ENCODE measurements around the gene USP15. TPM values are rescaled to one million over a fixed set of nuclear protein-coding genes. Genes with fewer than 3 reads are reported as not detected.

The USP15 gene
- total RNA-seq, 2 donors from 2014 or later = 41.1 to 49.7 TPM

DNA sequence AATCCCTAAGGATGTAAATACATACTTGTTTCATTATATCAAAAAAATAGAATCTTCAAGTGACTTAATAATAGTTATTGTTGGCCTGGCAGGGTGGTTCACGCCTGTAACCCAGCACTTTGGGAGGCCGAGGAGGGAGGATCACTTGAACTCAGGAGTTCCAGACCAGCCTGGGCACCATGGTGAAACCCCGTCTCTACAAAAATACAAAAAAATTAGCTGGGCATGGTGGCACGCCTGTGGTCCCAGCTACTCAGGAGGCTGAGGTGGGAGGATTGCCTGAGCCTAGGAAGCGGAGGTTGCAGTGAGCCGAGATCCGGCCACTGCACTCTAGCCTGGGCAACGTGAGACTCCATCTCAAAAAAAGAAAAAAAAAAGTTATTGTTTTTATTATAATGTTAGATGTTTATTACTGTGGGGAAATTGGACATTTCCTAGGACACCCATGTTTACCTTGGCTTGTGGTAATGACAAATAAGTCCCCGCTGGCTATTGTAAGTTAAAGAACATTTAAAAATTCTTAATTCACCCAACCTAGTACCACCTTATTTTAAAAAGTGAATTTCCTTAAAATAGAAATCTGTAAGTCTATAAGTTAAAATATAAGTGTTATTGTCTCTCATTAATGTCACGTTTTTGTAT is 1.8 kb downstream of the USP15 start:
- H3K36me3 ChIP-seq = no peaks in the 10 kb centered on the region
- peak overlapping the region in 1 of 2 donors; percentile 96 for H3K4me3 ChIP-seq
- no peaks in the 10 kb centered on the region for H3K9me3 ChIP-seq
- H3K27me3 ChIP-seq = no peaks in the 10 kb centered on the region
- TF ChIP-seq, protein P1, sequence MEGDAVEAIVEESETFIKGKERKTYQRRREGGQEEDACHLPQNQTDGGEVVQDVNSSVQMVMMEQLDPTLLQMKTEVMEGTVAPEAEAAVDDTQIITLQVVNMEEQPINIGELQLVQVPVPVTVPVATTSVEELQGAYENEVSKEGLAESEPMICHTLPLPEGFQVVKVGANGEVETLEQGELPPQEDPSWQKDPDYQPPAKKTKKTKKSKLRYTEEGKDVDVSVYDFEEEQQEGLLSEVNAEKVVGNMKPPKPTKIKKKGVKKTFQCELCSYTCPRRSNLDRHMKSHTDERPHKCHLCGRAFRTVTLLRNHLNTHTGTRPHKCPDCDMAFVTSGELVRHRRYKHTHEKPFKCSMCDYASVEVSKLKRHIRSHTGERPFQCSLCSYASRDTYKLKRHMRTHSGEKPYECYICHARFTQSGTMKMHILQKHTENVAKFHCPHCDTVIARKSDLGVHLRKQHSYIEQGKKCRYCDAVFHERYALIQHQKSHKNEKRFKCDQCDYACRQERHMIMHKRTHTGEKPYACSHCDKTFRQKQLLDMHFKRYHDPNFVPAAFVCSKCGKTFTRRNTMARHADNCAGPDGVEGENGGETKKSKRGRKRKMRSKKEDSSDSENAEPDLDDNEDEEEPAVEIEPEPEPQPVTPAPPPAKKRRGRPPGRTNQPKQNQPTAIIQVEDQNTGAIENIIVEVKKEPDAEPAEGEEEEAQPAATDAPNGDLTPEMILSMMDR (IDR thresholded peaks at IDR 0.05) = no peak
- H3K27ac ChIP-seq = no peak overlapping the region
- H3K4me1 ChIP-seq = peaks cover 0 to 51% of the 10 kb centered on the region in 2 donors
- no peak for DNase-seq (ENCODE audit: low spot score)

DNA sequence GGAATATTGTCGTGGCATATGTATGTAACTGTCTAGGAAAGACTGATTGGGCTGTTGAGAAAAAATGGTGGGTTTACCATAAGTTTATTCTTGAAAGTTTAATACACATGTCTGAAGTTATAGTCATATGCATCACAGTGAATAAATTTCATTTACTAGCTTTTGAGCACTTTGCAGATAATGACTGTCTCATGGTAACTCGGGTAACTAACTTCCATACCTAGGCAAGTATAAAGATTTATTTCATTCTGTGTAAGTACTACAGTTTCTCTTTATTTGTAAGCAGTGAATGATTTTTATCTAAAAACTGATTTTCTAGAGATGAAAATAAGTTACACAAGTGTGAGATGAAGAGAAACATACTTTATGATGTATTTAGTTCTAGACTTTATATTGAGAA is 3.0 kb downstream of the USP15 start:
- H3K4me3 ChIP-seq = no peak overlapping the region
- H3K9me3 ChIP-seq = no peaks in the 10 kb centered on the region
- H3K36me3 ChIP-seq = no peaks in the 10 kb centered on the region
- no peaks in the 10 kb centered on the region for H3K27me3 ChIP-seq
- TF ChIP-seq, protein P1 (IDR thresholded peaks at IDR 0.05) = no peak
- no peak for DNase-seq (ENCODE audit: low spot score)
- H3K27ac ChIP-seq = no peak overlapping the region
- H3K4me1 ChIP-seq = peaks cover 0 to 59% of the 10 kb centered on the region in 2 donors

DNA sequence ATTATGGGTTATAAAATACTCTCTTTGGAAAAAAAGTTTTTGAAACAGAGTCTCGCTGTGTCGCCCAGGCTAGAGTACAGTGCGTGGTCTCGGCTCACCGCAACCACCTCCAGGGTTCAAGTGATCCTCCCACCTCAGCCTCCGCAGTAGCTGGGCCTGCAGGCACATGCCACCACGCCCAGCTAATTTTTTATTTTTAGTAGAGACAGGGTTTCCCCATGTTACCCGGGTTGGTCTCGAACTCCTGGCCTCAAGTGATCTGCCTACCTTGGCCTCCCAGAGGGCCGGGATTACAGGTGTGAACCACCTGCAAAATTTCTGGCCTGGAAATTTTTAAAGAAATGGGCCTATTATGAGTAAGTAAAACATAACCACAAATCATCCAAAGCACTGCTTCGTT is 3.8 kb downstream of the USP15 start:
- TF ChIP-seq, protein P1 (IDR thresholded peaks at IDR 0.05) = no peak
- Histone ChIP-seq H3K9me3 (no peaks in the 10 kb centered on the region), H3K36me3 (no peaks in the 10 kb centered on the region), H3K27ac (no peak overlapping the region), H3K27me3 (no peaks in the 10 kb centered on the region), H3K4me3 (no peak overlapping the region), H3K4me1 (peaks cover 0 to 57% of the 10 kb centered on the region in 2 donors)
- DNase-seq (ENCODE audit: low spot score) = no peak

DNA sequence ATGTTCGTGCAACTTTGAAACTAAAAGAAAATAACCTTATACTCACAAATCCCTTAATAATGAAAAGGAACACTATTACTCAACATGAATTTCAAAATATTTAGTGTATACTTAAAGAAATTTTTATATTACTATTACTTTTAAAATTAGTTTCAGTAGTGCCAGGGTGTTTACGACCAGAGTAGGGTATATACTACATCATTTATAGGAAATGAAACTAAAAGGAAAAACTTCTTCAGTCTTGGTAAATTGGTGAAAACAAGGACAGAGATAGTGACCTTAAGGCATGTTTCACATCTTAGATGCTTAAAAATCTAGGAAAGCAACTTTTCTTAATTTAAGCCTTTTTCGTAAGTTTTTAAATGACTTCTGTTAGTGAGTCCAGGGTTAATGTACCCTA is 4.5 kb downstream of the USP15 start:
- Histone ChIP-seq H3K4me3 (no peak overlapping the region), H3K36me3 (no peaks in the 10 kb centered on the region), H3K4me1 (peaks cover 0 to 53% of the 10 kb centered on the region in 2 donors), H3K27me3 (no peaks in the 10 kb centered on the region), H3K9me3 (no peaks in the 10 kb centered on the region), H3K27ac (no peak overlapping the region)
- no peak for DNase-seq (ENCODE audit: low spot score)
- TF ChIP-seq, protein P1 (IDR thresholded peaks at IDR 0.05) = no peak

DNA sequence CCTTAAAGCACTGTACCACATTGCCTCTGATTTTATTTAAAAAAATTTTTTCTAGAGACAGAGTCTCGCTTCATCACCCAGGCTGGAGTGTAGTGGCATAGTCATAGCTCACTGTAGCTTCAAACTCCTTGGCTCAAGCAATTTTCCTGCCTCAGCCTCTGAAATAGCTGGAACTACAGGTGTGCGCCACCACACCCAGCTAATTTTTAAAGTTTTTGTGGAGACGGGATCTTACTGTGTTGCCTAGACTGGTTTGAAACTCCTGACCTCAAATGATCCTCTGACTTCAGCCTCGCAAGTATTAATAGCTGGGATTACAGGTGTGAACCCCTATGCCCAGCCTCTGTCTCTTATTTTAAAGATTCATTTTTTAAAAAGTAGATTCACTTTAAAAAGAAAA is 5.3 kb downstream of the USP15 start:
- Histone ChIP-seq H3K27ac (no peak overlapping the region), H3K4me1 (peaks cover 0 to 53% of the 10 kb centered on the region in 2 donors), H3K36me3 (no peaks in the 10 kb centered on the region), H3K4me3 (no peak overlapping the region), H3K27me3 (no peaks in the 10 kb centered on the region), H3K9me3 (no peaks in the 10 kb centered on the region)
- no peak for DNase-seq (ENCODE audit: low spot score)
- TF ChIP-seq, protein P1 (IDR thresholded peaks at IDR 0.05) = no peak

DNA sequence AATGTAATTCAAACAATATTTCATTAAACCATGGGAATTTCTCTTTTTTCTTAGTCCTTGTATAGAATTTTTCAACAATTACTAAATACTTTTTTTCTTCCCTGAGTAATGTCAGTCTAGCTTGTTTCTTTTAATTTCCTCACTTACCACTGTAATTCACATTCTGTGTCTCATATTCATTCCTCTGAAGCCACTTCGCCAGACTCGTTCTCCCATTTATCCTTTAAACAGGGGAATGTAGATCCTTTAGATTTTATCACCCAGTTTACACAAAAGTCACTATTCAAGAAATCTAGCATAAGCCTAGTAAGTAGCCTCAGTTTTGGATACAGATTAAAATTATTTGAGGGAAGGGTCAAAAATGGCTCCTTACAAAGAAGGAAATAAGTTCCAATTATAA is 6.8 kb downstream of the USP15 start:
- Histone ChIP-seq H3K9me3 (no peaks in the 10 kb centered on the region), H3K27ac (no peak overlapping the region), H3K36me3 (no peaks in the 10 kb centered on the region), H3K4me1 (peaks cover 0 to 57% of the 10 kb centered on the region in 2 donors), H3K4me3 (no peak overlapping the region), H3K27me3 (no peaks in the 10 kb centered on the region)
- no peak for DNase-seq (ENCODE audit: low spot score)
- TF ChIP-seq, protein P1 (IDR thresholded peaks at IDR 0.05) = no peak

Measured in right atrium auricular region (tissue), 2 donors.